Peyer's patch (tissue), 4 donors: ENCODE data around the gene CNOT1.

Source experiments
- CTCF ChIP-seq, 6 experiments: fragments of 450-650 bp in 4 of 6; fragments of 200-600 bp in 2 of 6; sonication (generic) in 1 of 6; IDR thresholded peaks; one replicate each; pipeline ENCODE4 v1.5.1; 2017 to 2019; ENCODE audit warnings: antibody characterized with exemption in 6 of 6, mild to moderate bottlenecking in 3 of 6, moderate library complexity in 1 of 6
- POLR2A ChIP-seq, 2 donors: fragments of 450-650 bp; IDR thresholded peaks; one replicate each; pipeline ENCODE4 v1.5.1; 2017; ENCODE audit warnings: antibody characterized with exemption in 2 of 2, mild to moderate bottlenecking in 2 of 2, moderate library complexity in 2 of 2

- TF ChIP-seq CTCF (IDR thresholded peaks at IDR 0.05) (no peak), POLR2A (IDR thresholded peaks at IDR 0.05) (no peak)
Measured at GRCh38 chr16:58615280-58615679, 14.3 kb downstream of the CNOT1 start.
